SK-N-SH (cell line): ENCODE measurements around the gene CNTNAP2. TPM values are rescaled to one million over a fixed set of nuclear protein-coding genes. Genes with fewer than 3 reads are reported as not detected.

ENCODE experiments used
- CTCF ChIA-PET: fragments of 300-600, 350-600 bp; formaldehyde crosslinking; extraction: SDS; loops from one replicate; lab custom pipeline; 2021; lab: Yijun Ruan, JAX
- POLR2A ChIA-PET: fragments of 350-600 bp; sonication (Branson Sonifier 250); formaldehyde crosslinking; extraction: SDS; loops from one replicate; lab custom pipeline; 2020; ENCODE audit warnings: antibody characterized with exemption, inconsistent platforms; lab: Yijun Ruan, JAX
- DNase-seq: peaks from one replicate; pipeline ENCODE4 v3.0.0; 2012
- H2AFZ ChIP-seq: fragments of 200-600 bp; sonication (generic); 2 replicates; pipeline ENCODE4 v1.8.1; 2016; ENCODE audit warnings: antibody characterized with exemption, mild to moderate bottlenecking, low read depth
- H3F3A ChIP-seq: fragments of 200-600 bp; sonication (generic); replicated peaks from 2 replicates; pipeline ENCODE3; 2016; ENCODE audit warnings: antibody characterized with exemption, mild to moderate bottlenecking; ENCODE audit not compliant: insufficient read depth
- H3K27ac ChIP-seq, 2 experiments: fragments of 200-500 bp in 1 of 2; fragments of 200-600 bp in 1 of 2; sonication (Bioruptor generic) in 1 of 2; sonication (generic), shearing (Covaris generic) in 1 of 2; 2 replicates each; pipeline versions ENCODE4 v1.5.1 to v1.6.1; 2014 to 2016; ENCODE audit warnings: low read depth in 2 of 2, inconsistent platforms in 1 of 2, low read length in 1 of 2, mild to moderate bottlenecking in 1 of 2, mixed read lengths in 1 of 2
- H3K27me3 ChIP-seq: fragments of 200-600 bp; sonication (generic), shearing (Covaris generic); 2 replicates; pipeline ENCODE4 v1.6.1; 2016; ENCODE audit warnings: mixed run types; ENCODE audit not compliant: insufficient read depth
- H3K36me3 ChIP-seq, 2 experiments: fragments of 200-500 bp in 1 of 2; fragments of 200-600 bp in 1 of 2; sonication (Bioruptor generic) in 1 of 2; sonication (generic) in 1 of 2; replicated peaks in 1 of 2; 2 replicates each; pipeline versions ENCODE3 to v1.5.1; 2014 to 2016; ENCODE audit warnings: low read length in 1 of 2, mild to moderate bottlenecking in 1 of 2; ENCODE audit not compliant: insufficient read depth in 2 of 2, control insufficient read depth in 1 of 2
- H3K4me1 ChIP-seq, 2 experiments: fragments of 200-500 bp in 1 of 2; fragments of 200-600 bp in 1 of 2; sonication (Bioruptor generic) in 1 of 2; sonication (generic), shearing (Covaris generic) in 1 of 2; 2 replicates each; pipeline versions ENCODE4 v1.5.1 to v1.6.1; 2014 to 2016; ENCODE audit warnings: low read depth in 1 of 2, low read length in 1 of 2, mixed run types in 1 of 2; ENCODE audit not compliant: insufficient read depth in 2 of 2, control insufficient read depth in 1 of 2
- H3K4me2 ChIP-seq: fragments of 200-600 bp; sonication (generic), shearing (Covaris generic); 2 replicates; pipeline ENCODE4 v1.6.1; 2017; ENCODE audit warnings: mixed run types
- H3K4me3 ChIP-seq, 2 experiments: fragments of 200-500 bp in 1 of 2; fragments of 200-600 bp in 1 of 2; sonication (Bioruptor generic) in 1 of 2; sonication (generic), shearing (Covaris generic) in 1 of 2; 2 replicates each; pipeline versions ENCODE4 v1.5.1 to v1.8.1; 2014 to 2016; ENCODE audit warnings: low read depth in 2 of 2, inconsistent platforms in 1 of 2, low read length in 1 of 2, mild to moderate bottlenecking in 1 of 2, mixed read lengths in 1 of 2, moderate library complexity in 1 of 2
- H3K79me2 ChIP-seq: fragments of 200-600 bp; sonication (generic); 2 replicates; pipeline ENCODE4 v1.8.1; 2017; ENCODE audit warnings: mild to moderate bottlenecking; ENCODE audit not compliant: insufficient read depth
- H3K9ac ChIP-seq: fragments of 200-600 bp; sonication (generic); 2 replicates; pipeline ENCODE4 v1.6.1; 2017; ENCODE audit warnings: mixed run types
- H3K9me2 ChIP-seq: fragments of 200-600 bp; sonication (generic); 2 replicates; pipeline ENCODE4 v1.6.1; 2017; ENCODE audit warnings: mixed run types
- H3K9me3 ChIP-seq: fragments of 200-600 bp; sonication (generic); 2 replicates; pipeline ENCODE4 v1.6.1; 2017; ENCODE audit warnings: mixed run types, mild to moderate bottlenecking, moderate library complexity
- H4K20me1 ChIP-seq: fragments of 200-600 bp; sonication (generic); 2 replicates; pipeline ENCODE4 v1.6.1; 2017; ENCODE audit warnings: mild to moderate bottlenecking, mixed run types; ENCODE audit not compliant: insufficient read depth
- ELF1 ChIP-seq: IDR thresholded peaks from 2 replicates; pipeline ENCODE4 v1.4.0; 2012
- EZH2phosphoT487 ChIP-seq: fragments of 200-600 bp; sonication (generic); IDR thresholded peaks from 2 replicates; pipeline ENCODE4 v1.6.1; 2017; ENCODE audit warnings: low read depth, mixed run types, mild to moderate bottlenecking, antibody characterized with exemption, moderate library complexity, borderline replicate concordance
- FOSL2 ChIP-seq: IDR thresholded peaks from 2 replicates; pipeline ENCODE4 v1.4.0; 2012; ENCODE audit warnings: low read depth, mild to moderate bottlenecking, moderate library complexity, borderline replicate concordance
- FOXJ3 ChIP-seq: sonication (generic); formaldehyde crosslinking; IDR thresholded peaks from 2 replicates; pipeline ENCODE4 v1.5.1; 2020; ENCODE audit warnings: mild to moderate bottlenecking, missing genetic modification reagents
- IRF3 ChIP-seq: fragments of 150-350 bp; IDR thresholded peaks from 2 replicates; pipeline ENCODE4 v1.6.1; 2016; ENCODE audit warnings: mild to moderate bottlenecking, low read depth, low read length
- MEF2A ChIP-seq: IDR thresholded peaks from 2 replicates; pipeline ENCODE4 v1.4.0; 2012; ENCODE audit warnings: low read depth, borderline replicate concordance
- NRF1 ChIP-seq: IDR thresholded peaks from 2 replicates; pipeline ENCODE4 v1.6.1; 2012; ENCODE audit warnings: low read depth, mild to moderate bottlenecking, low read length
- SMC3 ChIP-seq: IDR thresholded peaks from 2 replicates; pipeline ENCODE4 v1.6.1; 2012; ENCODE audit warnings: low read depth, low read length, improper control_type of control experiment
- TAF1 ChIP-seq: IDR thresholded peaks from 2 replicates; pipeline ENCODE4 v1.6.1; 2012; ENCODE audit warnings: low read depth, mild to moderate bottlenecking, low read length, moderate library complexity, borderline replicate concordance
- USF1 ChIP-seq: IDR thresholded peaks from 2 replicates; pipeline ENCODE4 v1.4.0; 2012; ENCODE audit warnings: low read depth, borderline replicate concordance
- YY1 ChIP-seq: IDR thresholded peaks from 2 replicates; pipeline ENCODE4 v1.4.0; 2012; ENCODE audit warnings: low read depth, mild to moderate bottlenecking
- WGBS: methylation state at CpG from one replicate; pipeline ENCODE4 v1.1.6; 2017; ENCODE audit warnings: low lambda C conversion rate; 5-methylcytosine and 5-hydroxymethylcytosine counted together
- polyA plus RNA-seq, 3 experiments: library from polyadenylated mRNA; depleted of rRNA; stranded (reverse); fragments of >200 nt; gene quantifications; 2 replicates each; pipeline ENCODE4 v1.2.3, GENCODE V29; 2012

The CNTNAP2 gene
- polyA plus RNA-seq, 1 of the 3 experiments (the other 2 are of a cell fraction) = 3.4 TPM

- TF ChIP-seq IRF3 = no peak
Observed at GRCh38 chr7:146645383-146645976, 528.9 kb downstream of the CNTNAP2 start (continued).

DNA sequence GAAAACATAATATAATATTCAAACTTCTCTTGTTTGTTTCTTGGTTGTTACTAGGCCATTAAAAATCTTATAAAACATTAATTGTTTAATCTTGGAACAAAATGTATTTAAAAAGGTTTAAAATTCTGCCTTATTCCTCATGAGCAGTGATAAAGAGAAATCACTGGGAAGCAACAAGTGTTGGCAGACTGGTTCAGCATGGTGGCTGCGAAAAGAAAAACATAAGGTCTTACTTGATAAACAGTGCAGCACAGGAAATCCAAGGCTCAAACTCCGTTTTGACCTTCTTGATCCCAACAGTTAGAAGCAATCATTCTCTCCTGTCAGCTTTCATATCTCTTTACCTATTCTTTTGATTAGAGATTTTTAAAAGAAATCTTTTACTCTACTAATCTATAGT lies 530.8 kb downstream of the CNTNAP2 start:
- H3F3A ChIP-seq = no peaks in the 10 kb centered on the region
- ChIA-PET CTCF (interaction anchor here (1.0 to 1.5 kb wide), 2 partner anchors 10 to 19 kb away, joined by 3 to 4 read pairs; no protein-coding TSS in a partner anchor), POLR2A (no interaction called here)
- no peaks in the 10 kb centered on the region for H3K79me2 ChIP-seq
- no peaks in the 10 kb centered on the region for H3K36me3 ChIP-seq
- no peak overlapping the region for H2AFZ ChIP-seq
- H3K4me3 ChIP-seq = no peak overlapping the region
- no peaks in the 10 kb centered on the region for H4K20me1 ChIP-seq
- H3K27ac ChIP-seq = no peak overlapping the region
- H3K4me2 ChIP-seq = no peak overlapping the region
- no peak overlapping the region for H3K9ac ChIP-seq
- H3K9me3 ChIP-seq = no peaks in the 10 kb centered on the region
- H3K27me3 ChIP-seq = no peaks in the 10 kb centered on the region
- 33% methylated on average over 2 of the region's 2 CpGs for WGBS
- TF ChIP-seq FOXJ3 (CRISPR knock-in tag) = no peak
- TF ChIP-seq MEF2A = no peak
- no peak for TF ChIP-seq SMC3
- no peak for TF ChIP-seq NRF1
- TF ChIP-seq EZH2phosphoT487 = no peak
- TF ChIP-seq, all 33 proteins: peak for 0
- Histone ChIP-seq H3K4me1 (no peaks in the 10 kb centered on the region), H3K9me2 (no peaks in the 10 kb centered on the region)
- DNase-seq = no peak

GRCh38 chr7:146652176-146652575 lies 535.6 kb downstream of the CNTNAP2 start:
- DNase-seq = no peak
- no peak overlapping the region for H3K4me3 ChIP-seq
- TF ChIP-seq ELF1 (no peak), YY1 (no peak), FOSL2 (no peak), TAF1 (no peak), SMC3 (no peak), NRF1 (no peak), USF1 (no peak)
- H3K9me3 ChIP-seq = no peaks in the 10 kb centered on the region
- ChIA-PET CTCF (no interaction called here), POLR2A (no interaction called here)
- H4K20me1 ChIP-seq = no peaks in the 10 kb centered on the region
- H2AFZ ChIP-seq = no peak overlapping the region
- no peak overlapping the region for H3K9ac ChIP-seq
- H3K27ac ChIP-seq = no peak overlapping the region
- no peak overlapping the region for H3K4me2 ChIP-seq
- H3K9me2 ChIP-seq = no peaks in the 10 kb centered on the region
- no peaks in the 10 kb centered on the region for H3K27me3 ChIP-seq
- H3K79me2 ChIP-seq = no peaks in the 10 kb centered on the region
- WGBS = 44% methylated on average over 2 of the region's 2 CpGs
- H3K36me3 ChIP-seq = no peaks in the 10 kb centered on the region
- H3F3A ChIP-seq = no peaks in the 10 kb centered on the region
- peaks cover 0 to 2% of the 10 kb centered on the region in 2 experiments; a peak in 1 of 4 replicates for H3K4me1 ChIP-seq
